ENCODE results near the gene HDAC8. TPM values are rescaled to one million over a fixed set of nuclear protein-coding genes. Genes with fewer than 3 reads are reported as not detected.

The HDAC8 gene
- total RNA-seq, 1 experiment from 2014 or later, result 21.4 TPM

GRCh38 chrX:72461766-72462165 lies 110.9 kb downstream of the HDAC8 start:
- Histone ChIP-seq H2BK15ac (ENCODE audit: low read depth, low read length) (no peak overlapping the region), H3K27me3 (ENCODE audit: insufficient read depth, low read length) (no peaks in the 10 kb centered on the region), H2BK120ac (ENCODE audit: low read depth, low read length, poor library complexity, severe bottlenecking) (no peak overlapping the region), H3K79me1 (ENCODE audit: insufficient read depth, low read depth, low read length, poor library complexity, severe bottlenecking) (no peaks in the 10 kb centered on the region), H2AFZ (ENCODE audit: low read length) (no peak overlapping the region), H3K4me1 (ENCODE audit: insufficient read depth, low read length) (no peaks in the 10 kb centered on the region), H3K18ac (ENCODE audit: insufficient read length, low read depth, low read length) (no peak overlapping the region), H3T11ph (ENCODE audit: low read length) (no peak overlapping the region), H2AK5ac (ENCODE audit: insufficient read length, low read length) (no peak overlapping the region), H3K23ac (ENCODE audit: insufficient read length, low read depth, low read length) (no peak overlapping the region), H3K9me3 (ENCODE audit: control insufficient read depth, low read depth, low read length) (peaks cover 45% of the 10 kb centered on the region), H2BK12ac (ENCODE audit: insufficient read length, low read depth, low read length) (no peak overlapping the region), H3K14ac (ENCODE audit: insufficient read depth, low read length) (no peak overlapping the region), H4K5ac (ENCODE audit: insufficient read length, low read depth, low read length) (no peak overlapping the region), H3K4me2 (ENCODE audit: insufficient read depth, insufficient read length, low read length) (no peak overlapping the region), H3K9ac (ENCODE audit: extremely low read depth, insufficient read length, low read length) (no peak overlapping the region), H3K56ac (ENCODE audit: insufficient read length, low read depth, low read length) (no peak overlapping the region), H4K91ac (ENCODE audit: insufficient read length, low read depth, low read length) (no peak overlapping the region), H4K20me1 (ENCODE audit: control insufficient read depth, insufficient read depth, insufficient read length) (no peaks in the 10 kb centered on the region), H3K23me2 (ENCODE audit: insufficient read length, low read depth, low read length, poor library complexity, severe bottlenecking) (no peaks in the 10 kb centered on the region), H3K27ac (ENCODE audit: insufficient read length, low read depth, low read length) (no peak overlapping the region), H4K8ac (replicated peaks; ENCODE audit: insufficient read length, low read depth, low read length) (no peak overlapping the region), H2BK20ac (ENCODE audit: low read depth, low read length, poor library complexity, severe bottlenecking) (no peak overlapping the region), H3K4ac (ENCODE audit: low read depth, low read length) (no peak overlapping the region), H3K79me2 (ENCODE audit: insufficient read depth, low read length) (no peaks in the 10 kb centered on the region), H2BK5ac (ENCODE audit: insufficient read length, low read length) (no peak overlapping the region)
- DNase-seq, result no peak
- H3K9me3 Mint-ChIP-seq, result peaks cover 57 to 60% of the 10 kb centered on the region in 2 experiments
- WGBS (ENCODE audit: extremely low coverage, insufficient read length, low lambda C conversion rate), result no CpG with 5 or more reads among the region's 5 CpGs
- no peaks in the 10 kb centered on the region for H3K27me3 Mint-ChIP-seq (ENCODE audit: low read depth)
- no peak overlapping the region for H3K4me3 Mint-ChIP-seq
- TF ChIP-seq CTCF (conservative IDR thresholded peaks at IDR 0.05), result no peak
- H3K36me3 Mint-ChIP-seq (ENCODE audit: insufficient read depth in 1 of 3, low read depth in 3 of 3), result peaks cover 5 to 27% (median 10%) of the 10 kb centered on the region in 3 experiments; a peak in 6 of 7 replicates
- no peaks in the 10 kb centered on the region for H3K4me1 Mint-ChIP-seq
- H3K27ac Mint-ChIP-seq, result no peak overlapping the region
